Skin of body (tissue), 2 donors: ENCODE measurements around the gene RINT1. TPM values are rescaled to one million over a fixed set of nuclear protein-coding genes. Genes with fewer than 3 reads are reported as not detected.

Experiments used
- DNase-seq: peaks from one replicate; lab custom pipeline; 2025; lab: John Stamatoyannopoulos, UW
- total RNA-seq: library from RNA; depleted of rRNA; stranded (reverse); fragments of >200 nt; gene quantifications from one replicate; pipeline ENCODE4 v1.2.3, GENCODE V29; 2014

Gene RINT1
- total RNA-seq, 1 donor from 2014 or later: 16.8 TPM

DNA sequence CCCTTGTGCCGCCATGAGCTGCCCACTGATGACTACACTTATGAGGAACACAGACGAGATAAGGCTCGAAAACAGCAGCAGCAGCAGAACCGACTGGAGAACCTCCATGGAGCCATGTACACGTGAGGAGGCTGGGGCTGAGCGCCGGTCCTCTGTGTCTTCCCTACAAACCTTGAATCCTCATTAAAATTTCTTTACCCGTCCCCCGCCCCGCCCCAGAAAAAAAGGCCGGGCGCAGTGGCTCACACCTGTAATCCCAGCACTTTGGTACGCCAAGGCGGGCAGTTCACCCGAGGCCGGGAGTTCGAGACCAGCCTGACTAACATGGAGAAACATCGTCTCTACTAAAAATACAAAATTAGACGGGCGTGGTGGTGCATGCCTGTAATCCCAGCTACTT, 1.5 kb upstream of the RINT1 start:
- DNase-seq: no peak

DNA sequence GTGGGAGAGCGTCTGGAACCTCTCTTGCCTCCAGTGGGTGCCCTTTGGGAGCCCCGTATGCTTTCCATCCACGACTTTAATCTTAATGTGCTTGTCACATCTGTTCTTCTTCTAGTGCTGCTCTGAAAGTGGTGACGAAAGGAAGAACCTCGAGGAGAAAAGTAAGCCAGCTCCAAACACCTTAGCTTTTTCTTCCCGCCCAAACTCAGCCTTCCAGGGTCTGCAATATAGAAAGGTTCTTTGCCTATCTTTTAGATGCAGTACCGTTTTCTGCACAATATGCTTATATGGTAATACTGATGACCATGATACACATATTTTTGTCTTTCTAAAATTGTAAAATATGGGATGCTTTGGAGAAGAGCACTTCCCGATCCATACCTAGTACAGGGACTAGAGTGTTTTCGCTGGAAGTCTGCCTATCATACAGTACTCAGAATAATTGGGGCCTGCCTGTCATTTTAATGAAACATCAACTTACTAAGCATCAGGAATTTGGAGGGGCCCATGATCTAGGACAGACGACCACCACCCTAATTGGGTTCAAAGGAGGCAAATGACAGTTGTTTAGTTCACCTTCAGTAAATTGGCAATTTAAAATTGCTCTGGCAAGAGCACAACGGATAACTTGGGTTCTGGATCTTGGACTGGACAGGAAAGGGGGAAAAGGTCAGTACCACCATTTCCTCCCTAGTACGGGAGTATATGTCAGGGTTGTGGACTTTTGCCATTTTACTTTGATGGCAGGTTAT, 884 bp downstream of the RINT1 start:
- no peak for DNase-seq

DNA sequence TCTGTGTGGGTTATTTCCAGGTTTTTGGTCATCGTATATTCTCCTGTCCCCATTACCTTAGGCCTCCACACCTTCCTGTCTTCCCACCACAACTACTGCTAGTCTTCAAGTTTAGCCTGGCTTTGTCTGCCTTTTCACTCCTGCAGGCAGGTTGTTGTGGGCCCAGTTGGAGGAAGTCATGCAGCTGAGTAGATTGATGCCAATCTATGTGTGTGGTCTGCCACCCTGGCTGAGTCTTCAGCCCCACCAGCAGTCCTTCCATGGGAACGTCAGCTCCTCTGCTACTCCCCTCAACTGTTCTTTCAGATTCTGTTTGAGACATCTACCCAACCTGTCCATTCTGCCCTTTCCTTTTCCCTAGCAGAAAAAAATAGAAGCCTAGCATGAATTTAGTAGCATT, 6.3 kb downstream of the RINT1 start:
- DNase-seq: no peak

DNA sequence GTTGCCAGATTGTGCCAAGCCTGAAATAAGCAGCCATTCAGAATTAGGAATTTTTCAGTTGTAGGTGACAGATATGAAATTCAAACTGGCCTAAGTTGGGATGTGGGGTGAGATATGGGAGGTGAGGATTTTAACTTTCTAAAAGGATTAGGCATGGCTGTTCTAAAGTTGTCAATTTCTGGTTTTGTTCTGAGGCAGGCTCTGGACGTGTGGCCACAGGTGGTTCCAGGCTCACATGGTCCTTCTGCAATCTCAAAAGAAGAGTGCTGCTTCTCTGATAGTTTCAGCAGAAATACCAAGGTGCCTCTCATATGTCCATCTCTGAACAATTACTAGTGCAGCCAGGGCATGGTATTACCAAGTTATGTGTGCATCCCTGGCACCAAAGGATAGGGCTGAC, 27.9 kb downstream of the RINT1 start:
- no peak for DNase-seq

DNA sequence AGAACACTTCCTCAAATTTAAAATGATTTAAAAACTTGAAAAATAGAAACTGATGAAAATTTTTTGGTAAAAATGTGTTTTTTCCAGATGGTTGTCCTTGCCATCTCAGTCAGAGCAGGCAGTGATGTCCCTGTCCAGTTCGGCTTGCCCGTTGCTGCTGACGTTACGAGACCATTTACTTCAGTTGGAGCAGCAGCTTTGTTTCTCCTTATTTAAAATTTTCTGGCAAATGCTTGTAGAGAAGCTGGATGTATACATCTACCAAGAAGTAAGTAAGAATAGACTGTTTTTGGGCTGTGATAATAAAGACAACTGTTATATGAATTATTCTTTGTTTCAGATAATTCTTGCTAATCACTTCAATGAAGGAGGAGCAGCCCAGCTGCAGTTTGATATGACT, 33.2 kb downstream of the RINT1 start:
- no peak for DNase-seq

DNA sequence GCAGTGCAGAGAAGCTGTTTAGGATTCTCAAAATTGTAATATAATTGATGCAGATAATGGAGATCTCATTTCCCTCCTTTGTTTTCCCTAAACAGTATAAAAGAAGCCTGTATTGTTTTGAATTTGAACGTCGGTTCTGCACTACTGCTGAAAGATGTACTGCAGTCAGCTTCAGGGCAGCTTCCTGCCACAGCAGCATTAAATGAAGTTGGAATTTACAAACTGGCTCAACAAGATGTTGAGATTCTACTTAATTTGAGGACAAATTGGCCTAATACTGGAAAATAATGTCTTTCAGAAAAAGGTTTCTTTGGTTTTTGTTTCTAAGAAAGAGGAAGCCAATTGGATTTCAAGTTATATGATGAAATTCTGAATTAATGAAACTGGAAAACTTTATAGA, 35.0 kb downstream of the RINT1 start:
- no peak for DNase-seq

DNA sequence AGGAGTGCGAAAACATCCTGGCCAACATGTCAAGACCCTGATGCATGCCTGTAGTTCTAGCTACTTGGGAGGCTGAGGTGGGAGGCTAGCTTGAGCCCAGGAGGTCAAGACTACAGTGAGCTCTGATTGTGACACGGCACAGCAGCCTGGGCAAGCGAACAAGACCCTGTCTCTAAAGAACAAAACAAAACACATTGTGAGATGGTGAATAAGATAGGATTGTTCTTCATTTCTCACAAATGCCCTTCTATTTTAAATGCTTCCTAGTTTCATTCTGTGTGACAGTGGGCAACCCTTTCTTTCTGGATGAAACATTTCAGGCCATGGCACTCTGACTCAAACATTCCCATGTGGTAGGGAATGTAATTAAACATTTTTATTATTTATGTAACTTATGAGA, 35.8 kb downstream of the RINT1 start:
- DNase-seq: no peak

DNA sequence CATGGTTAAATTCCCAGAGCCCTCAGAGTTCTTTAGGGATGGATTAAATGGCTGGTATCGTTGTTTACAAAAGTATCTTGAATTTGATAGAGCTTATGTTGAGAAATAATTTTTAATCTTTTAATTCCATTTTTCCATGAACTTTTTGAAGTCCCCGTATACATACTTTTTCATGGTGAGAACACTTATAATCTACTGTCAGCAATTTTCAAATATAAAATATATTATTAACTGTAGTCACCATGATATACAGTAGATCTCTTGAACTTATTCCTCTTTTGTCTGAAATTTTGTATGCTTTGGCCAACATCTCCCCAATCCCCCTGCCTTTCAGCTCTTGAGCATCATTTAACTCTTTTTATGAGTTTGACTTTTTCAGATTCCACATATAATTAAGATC, 39.9 kb downstream of the RINT1 start:
- DNase-seq: no peak

DNA sequence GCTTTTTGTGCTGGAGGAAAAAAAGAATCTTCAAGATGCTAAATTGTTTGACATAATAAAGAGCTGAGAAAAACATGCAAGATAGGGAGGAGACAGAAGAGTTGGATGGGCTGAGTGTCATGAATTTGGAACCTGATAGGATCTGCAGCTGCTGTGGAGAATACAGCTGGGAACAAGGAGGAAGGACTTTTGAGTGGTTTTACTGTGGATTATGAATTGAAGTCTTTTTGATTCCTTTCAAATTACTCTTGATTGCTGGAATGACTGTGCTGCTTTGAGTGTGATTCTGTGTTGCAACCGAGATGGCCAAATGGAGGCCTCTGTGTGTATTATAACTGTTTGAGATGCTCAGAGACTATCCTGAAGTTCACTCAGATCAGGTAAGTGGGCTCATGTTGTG, 45.2 kb downstream of the RINT1 start:
- DNase-seq: no peak

DNA sequence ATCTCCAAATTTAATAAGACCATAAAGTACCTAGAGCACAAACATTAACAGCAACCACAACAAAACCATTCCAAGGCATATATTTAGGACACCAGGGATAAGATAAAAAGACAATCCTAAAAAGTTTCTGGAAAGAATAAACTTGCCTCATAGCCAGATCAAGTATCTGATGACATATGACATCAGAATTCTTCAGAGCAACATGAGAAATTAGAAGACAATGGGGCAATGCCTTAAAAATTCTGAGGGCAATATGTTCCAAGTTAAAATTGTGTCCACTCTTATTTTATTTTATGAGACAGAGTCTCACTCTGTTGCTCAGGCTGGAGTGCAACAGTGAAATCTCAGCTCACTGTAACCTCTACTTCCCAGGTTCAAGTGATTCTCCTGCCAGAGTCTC, 46.5 kb downstream of the RINT1 start:
- no peak for DNase-seq

DNA sequence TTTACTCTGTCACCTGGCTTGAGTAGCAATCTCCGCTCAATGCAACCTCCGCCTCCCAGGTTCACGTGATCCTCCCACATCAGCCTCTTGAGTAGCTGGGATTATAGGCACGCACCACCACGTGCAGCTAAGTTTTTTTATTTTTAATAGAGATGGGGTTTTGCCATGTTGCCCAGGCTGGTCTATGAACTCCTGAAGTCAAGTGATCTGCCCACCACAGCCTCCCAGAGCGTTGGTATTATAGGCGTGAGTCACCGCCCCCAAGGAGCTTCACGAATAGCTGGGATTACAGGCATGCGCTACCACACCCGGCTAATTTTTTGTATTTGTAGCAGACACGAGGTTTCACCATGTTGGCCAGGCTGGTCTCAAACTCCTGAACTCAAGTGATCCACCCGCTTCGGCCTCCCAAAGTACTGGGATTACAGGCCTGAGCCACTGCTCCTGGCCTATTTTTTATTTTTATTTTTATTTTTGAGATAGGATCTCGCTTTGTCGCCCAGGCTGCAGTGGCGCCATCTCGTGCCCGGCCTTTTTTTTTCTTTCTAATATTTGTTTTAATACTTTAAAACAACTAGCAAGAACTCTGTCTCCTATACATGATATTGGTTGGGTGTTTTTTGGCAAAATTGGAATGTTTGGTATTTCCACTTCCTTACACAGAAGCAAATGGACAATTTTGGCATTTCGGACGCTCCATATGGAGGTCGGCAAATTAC, 48.2 kb downstream of the RINT1 start:
- no peak for DNase-seq

DNA sequence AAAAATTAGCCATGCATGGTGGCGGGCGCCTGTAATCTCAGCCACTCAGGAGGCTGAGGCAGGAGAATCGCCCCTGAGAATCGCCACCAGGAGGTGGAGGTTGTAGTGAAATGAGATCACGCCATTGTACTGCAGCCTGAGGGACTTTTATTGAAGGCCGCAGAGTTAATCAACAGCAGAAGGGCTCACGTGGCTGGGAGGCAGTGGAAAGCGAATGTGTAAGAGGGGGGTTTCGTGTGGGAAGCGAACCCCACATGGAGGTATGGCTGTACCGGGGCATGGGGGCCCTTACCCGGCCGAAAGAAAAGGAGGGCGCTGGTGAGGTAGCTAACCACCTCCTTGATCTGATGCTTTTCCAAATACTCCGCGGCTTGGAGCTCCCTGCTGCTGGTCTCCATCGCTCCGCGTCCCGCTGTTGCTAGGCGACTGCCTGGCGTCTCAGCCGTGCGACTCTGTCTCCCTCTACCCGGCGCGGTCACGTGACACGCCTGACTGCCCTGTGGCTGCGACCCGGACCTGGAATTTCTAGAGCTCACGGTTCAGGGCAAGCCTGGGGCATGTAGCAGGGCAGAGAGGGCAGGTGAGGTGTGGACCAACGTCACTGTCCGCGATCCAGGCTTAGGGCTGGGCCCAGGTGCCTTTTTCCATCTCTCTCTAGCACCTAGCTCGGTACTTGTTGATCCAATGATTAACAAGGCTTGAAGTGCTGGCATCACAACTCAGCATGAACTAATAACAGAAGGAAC, 49.2 kb downstream of the RINT1 start, which contains the start of gene EFCAB10:
Gene EFCAB10 (minus strand): TSS at position 428 of the 746 bp plus-strand sequence. CDS start 30 bp downstream, at position 398.
- no peak for DNase-seq

DNA sequence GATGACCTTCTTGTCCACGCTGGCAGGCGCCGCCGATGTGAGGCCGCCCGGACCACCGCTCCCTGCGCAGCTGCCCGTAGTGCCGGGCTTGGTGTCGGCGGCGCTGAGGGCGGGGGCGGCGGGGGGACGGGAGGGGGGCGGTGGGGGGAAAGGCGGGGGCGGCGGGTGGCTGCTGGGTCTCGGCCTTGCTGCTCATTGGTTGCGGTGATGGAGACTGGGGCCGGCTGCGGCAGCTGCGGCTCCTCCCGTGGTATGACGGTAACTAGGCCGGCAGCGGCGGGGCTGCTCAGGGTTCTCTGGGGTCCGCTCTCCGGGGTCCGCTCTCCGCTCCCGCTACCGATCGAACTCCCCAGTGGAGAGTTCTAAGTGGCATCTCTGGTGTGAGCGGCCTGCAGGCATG, 51.1 kb downstream of the RINT1 start:
- no peak for DNase-seq

DNA sequence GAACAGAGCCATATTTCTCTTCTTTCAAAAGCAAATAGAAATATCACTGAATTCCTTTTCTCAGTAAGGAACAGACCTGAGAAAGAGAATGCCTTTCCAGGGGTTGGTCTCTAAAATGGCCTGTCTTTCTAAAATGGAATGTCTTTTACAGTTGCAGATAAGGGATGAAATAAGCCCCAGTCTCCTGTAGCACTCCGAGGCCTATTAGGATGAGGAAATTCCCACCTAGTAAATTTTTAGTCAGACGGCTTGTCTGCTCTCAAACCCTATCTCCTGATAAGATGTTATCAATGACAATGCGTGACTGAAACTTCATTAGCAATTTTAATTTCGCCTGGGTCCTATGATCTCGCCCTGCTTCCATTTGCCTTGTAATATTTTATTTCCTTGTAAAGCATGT, 52.2 kb downstream of the RINT1 start:
- DNase-seq: no peak

DNA sequence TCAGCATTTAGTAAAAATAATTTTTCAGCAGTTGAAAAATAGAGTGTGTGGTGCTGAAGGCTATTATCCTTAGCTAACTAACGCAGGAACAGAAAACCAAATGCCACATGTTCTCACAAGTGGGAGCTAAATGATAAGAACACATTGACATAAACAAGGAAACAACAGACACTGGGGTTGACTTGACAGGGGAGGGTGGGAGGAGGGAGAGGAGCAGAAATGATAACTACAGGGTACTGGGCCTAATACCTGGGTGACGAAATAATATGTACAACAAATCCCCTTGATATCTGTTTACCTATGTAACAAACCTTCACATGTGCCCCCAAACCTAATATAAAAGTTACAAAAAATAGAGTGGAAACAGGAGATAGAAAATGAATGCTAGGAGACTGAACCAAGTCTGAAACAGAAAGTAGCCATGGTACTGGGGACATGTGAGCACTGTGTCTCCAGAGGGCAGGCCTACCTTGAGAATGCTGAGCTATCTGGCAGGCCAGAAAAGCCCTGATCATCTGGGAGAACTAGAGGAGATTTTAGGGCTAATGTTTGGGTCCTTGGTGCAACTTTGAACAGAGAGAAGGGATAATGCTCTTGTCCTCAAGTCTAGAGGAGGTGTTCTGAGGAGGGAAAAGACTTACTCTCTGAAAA, 54.0 kb downstream of the RINT1 start:
- no peak for DNase-seq

DNA sequence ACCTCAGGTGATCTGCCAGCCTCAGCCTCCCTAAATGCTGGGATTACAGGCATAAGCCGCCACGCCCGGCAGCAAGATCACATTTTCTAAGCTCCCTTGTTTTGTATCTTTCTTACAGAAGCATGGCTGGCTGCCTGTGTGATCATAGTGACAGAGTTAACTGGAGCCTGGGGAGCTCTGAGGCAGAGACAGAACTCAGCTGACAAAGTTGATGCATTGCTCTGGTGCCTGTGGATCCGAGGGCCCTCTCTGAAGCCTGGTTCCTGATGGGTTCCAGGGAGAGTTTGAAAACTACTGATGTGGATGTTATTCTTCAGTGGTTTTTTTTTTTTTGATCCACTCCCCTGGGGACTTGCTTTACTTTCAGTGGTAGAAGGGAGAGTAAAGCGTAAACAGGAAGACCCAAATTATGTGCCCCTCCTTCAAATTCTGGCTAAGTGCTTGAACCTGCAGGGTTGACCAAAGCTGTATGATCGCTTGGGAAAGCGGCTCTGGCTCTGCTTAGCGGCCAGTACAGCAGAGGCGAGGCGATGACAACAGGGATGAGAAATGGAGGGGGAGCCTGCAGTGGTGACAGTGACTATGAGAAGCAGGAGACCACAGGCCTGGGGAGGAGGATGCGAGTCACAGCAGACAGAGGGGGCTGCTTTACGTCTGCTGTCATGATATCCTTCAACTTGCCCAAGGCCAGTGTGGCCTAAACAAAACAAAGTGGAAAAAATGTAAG, 56.1 kb downstream of the RINT1 start:
- DNase-seq: no peak

DNA sequence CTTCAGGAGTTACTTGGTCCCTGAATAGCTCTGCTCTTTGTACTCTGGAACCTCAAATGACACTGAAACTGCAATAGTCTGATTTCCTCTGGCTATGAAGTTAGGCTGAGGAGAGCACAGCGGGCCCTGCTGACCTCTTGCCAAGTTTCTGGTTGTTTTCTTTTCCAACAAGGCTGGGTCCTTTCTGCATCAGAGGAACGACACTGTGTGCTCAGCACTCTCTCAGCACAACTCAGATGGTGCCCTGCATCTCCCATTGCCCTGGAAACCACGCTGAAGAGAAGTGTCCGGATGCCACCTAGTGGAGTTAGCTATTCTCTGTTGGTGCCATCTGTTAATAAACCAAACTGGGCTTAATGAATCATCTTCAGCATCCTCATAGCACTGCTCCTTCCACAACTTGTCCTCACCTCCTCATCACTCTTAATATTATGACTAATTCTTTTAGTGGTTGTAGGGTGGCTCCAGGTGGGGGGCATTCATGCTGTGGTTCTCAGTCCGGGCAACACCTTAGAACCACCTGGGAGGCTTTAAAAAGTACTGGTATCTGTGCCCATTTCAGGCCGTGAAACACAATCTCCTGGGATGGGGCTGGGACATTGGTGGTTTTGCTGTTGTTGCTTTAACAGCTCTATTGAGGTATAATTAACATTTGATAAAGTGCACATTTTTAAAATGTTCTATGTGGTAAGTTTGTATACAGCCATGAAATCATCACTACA, 57.5 kb downstream of the RINT1 start:
- peak; percentile 19 for DNase-seq

DNA sequence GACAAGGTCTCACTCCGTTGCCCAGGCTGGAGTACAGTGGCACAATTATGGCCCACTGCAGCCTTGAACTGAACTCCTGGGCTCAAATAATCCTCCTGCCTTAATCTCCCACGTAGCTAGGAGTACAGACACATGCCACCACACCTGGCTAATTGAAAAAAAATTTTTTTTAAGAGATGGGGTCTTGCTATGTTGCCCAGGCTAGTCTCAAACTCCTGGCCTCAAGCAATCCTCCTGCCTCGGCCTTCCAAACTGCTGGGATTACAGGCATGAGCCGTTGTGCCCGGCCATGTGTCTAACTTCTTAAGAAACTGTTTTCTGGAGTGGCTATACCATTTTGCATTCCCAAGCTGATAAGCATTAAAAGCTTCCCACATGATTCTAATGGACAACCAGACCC, 58.8 kb downstream of the RINT1 start:
- no peak for DNase-seq

DNA sequence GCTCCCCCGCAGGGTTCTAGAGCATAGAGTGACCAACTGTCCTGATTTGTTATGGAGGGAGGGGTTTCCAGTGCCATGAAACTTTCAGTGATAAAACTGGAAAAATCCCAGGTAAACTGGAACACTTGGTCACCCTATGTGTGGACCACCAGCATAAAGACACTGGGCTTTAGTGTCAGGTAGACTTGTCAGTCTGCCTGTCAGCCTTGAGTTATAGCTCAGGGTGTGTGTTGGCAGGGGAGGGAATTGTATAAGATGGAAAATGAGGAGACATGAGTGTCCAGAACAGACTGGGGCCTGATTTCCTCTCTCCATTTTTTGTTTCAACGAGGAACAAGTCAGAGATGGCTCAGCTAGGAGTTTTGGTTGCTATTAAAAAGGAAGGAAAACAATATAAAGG, 59.5 kb downstream of the RINT1 start:
- no peak for DNase-seq

DNA sequence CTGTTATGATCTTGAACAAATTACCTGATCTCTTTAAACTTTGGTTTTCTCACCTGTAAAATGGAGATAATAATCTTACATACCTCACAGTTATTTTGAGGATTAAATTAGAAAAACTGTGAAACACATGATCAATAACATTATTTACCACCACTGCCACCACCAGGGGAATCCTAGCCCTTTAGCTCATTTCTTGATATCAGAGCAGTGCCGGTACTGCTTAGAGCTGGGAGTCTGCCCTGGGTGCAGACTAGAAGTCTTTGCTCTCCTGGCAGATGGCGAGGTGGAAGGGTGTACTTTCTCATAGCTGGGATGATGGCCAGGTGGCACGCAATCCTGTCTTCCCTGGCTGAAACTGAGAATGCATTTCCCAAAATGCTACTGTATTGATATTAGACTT, 62.0 kb downstream of the RINT1 start:
- DNase-seq: no peak

DNA sequence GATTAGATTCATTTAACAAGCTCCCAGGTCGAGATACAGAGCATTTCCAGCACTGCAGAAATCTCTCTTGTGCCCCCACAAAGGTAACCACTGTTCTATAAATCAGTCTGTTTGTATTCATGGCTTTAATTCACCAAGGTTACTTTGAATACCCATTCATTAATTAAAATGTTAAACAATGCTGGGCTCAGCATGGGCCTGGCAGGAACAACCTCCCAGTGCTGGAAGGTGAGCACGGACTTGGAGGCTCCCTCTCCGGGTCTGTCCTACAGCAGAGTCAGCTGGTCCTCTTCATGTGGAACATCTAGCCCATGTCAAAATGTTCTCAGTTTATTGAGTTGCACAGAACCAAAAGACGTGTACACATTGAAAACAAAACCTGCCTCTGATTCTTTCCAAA, 64.9 kb downstream of the RINT1 start:
- no peak for DNase-seq
